GM19240 (cell line): ENCODE measurements around the gene OAT.

Experiments
- DNase-seq: peaks from one replicate; pipeline ENCODE4 v3.0.0; 2011; ENCODE audit warnings: low spot score; ENCODE audit not compliant: insufficient read length

OAT gene

DNA sequence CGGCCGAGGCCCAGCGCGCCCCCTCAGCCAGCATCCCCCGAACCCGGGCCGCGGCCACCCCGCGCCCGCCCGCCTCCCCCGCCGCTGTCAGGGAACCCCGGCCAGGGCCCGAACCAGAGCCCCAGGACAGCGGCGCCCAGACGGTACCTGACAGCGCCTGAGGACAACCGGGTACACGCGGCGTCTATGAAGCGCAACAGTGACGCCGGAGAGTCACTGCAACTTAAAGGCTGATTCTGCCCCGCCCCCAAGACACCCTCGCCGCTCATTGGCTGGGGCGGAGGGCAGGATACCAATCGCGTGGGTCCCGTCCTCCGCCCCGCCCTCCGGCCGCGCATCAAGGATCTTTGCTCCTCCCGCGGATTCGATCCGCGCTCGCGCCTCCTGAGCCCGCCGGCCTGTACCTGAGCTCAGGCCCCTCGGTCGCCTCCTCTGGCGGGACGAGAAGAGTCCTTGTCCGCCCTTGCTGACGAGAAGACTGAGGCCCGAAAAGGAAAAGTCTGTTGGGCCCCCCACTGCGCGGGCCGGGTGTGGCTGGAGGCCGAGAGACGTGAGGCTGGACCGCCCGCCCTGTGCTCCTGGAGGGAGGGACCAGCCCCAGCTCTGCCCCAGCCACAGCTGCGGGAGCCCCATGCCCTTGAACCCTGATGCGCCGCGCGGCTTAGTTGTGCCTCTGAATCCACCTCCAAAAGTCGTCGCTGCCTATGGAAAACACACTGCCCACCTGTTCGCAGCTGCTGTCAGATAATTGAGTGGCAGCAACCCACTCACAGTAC, at the start of gene OAT:
Gene OAT (minus strand): TSS at position 198 of the 776 bp plus-strand sequence. CDS start 6,752 bp downstream, outside the sequence.
- DNase-seq, result peak; percentile 84

- no peak for DNase-seq
These were observed 48.4 kb upstream of the OAT start for GRCh38 chr10:124467165-124467564.

- no peak for DNase-seq
These were observed 47.2 kb upstream of the OAT start for GRCh38 chr10:124465777-124466488.

DNA sequence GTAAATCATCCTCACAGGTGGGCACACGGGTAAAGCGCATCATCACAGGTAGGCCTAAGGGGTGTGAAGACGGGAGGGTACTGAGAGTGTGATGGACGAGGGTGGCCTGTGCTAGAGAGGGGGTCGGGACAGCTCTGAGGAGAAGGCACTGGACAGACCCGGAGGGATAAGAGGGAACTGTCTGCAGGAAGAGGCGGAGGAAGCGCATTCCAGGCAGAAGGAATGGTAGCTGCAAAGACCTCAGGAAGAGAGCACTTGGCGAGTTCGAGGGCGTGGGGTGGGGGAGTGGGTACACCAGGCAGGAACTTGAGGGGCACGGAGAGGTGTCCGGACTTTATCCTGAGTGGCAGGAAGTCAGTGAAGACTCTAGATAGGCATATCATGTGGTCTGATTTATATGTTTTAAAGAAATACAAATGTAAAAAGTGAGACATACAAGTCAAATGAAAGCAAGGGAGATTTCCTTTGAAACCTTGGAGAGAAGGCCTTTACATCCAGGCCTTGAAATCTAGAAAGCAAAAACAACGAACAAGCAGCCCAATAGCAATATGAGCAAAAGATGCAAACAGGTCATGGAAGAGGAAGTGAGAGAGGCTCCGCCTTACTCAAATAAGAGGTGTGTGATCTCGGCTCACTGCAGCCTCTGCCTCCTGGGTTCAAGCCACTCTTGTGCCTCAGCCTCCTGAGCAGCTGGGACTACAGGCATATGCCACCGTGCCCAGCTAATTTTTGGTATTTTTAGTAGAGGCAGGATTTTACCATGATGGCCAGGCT, 46.5 kb upstream of the OAT start:
- no peak for DNase-seq

GRCh38 chr10:124464028-124464965, 45.6 kb upstream of the OAT start:
- DNase-seq, result no peak

DNA sequence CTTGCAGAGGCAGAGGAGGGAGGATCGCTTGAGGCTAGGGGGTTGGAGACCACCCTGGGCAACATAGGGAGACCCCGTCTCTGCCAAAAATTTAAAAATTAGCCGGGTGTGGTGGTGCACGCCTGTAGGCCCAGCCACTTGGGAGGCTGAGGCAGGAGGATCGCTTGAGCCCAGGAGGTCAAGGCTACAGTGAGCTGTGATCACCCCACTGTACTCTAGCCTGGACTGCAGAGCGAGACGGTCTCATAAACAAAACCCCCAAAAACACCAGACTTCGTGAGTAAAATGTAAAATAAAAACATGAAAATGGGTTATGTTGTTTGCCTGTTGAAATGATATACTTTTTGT, 43.6 kb upstream of the OAT start:
- DNase-seq, result no peak

DNA sequence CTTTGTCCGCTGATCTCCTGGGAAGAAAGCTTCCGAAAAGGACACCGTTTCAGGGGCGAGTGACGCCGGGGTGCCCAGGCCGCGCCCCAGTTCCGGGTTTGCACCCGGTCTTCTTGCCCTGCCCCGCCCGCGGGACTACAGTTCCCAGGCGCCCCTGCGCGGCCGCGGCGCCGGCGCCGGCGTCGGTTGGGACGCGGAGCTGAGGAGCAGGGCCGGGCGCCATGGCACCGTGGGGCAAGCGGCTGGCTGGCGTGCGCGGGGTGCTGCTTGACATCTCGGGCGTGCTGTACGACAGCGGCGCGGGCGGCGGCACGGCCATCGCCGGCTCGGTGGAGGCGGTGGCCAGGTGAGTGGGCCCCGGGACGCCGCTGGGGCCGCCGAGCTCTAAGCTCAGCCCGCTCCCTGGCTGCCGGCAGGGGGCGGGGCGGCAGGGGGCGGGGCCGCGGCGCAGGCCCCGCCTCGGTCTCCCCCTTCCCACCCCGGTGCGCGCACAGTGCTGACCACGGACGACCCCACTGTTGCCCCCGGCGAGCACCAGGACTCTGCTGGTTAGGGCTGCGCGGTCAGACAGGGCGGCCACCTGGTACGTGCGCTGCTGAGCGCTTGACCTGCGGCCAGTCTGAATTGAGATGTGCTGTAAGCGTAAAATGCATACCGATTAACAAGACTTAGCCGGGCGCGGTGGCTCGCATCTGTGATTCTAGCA, 43.1 kb upstream of the OAT start, which contains the start of gene LHPP:
Gene LHPP (plus strand): TSS at position 182 of the 706 bp plus-strand sequence. CDS start 40 bp downstream, at position 222.
- DNase-seq, result peak; percentile 96

GRCh38 chr10:124460144-124460543, 41.4 kb upstream of the OAT start:
- DNase-seq, result no peak

- DNase-seq, result no peak
These were observed 40.7 kb upstream of the OAT start for GRCh38 chr10:124459395-124459794.

- no peak for DNase-seq
These were observed 40.2 kb upstream of the OAT start for GRCh38 chr10:124458889-124459288.

DNA sequence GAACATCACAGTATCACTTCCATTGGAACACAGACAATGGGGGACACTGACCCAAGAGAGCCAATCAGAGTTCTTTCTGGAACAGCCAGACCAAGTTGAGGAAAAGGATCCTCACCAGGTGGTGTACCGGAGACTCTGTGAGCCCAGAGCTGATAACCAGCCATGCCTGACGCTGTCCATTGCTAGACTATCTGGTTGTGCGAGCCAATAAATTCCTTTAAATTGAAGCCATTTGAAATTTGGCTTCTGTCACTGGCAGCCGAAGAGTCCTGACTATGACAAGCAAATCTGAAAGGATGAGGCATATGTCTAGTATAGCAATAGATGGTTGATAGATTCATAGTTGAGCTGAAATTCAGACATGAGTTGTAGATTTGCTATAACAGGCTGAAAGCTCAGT, 39.8 kb upstream of the OAT start:
- DNase-seq, result no peak

DNA sequence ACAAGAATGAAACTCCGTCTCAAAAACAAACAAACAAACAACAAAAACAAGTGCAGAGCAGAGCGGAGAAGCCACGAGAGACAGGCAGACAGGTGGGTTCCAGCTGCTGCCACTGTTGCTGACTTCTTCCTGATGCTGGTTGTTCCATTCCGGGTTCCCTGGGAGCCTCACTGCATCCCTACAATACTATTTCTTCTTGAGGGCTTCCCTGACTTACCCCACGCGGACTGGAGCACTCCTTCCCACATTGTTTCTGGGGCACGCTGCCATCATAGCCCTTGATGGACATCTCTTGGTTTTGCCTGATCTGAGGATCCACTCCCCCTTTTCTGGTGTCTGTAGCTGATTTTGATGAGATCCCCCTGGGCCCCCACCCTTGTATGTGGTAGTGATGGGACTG, 36.7 kb upstream of the OAT start:
- DNase-seq, result no peak

- DNase-seq, result no peak
These were observed 35.4 kb upstream of the OAT start for GRCh38 chr10:124453960-124454610.

- no peak for DNase-seq
These were observed 32.6 kb upstream of the OAT start for GRCh38 chr10:124451276-124451675.

- DNase-seq, result no peak
These were observed 32.0 kb upstream of the OAT start for GRCh38 chr10:124450783-124451057.

GRCh38 chr10:124450012-124450782, 31.5 kb upstream of the OAT start, which contains the start of gene NKX1-2:
Gene NKX1-2, minus strand, starts transcription at chr10:124450035. Its CDS starts 92 bp downstream, at chr10:124449943.
- no peak for DNase-seq

GRCh38 chr10:124449170-124450011, 30.7 kb upstream of the OAT start:
- DNase-seq, result no peak

DNA sequence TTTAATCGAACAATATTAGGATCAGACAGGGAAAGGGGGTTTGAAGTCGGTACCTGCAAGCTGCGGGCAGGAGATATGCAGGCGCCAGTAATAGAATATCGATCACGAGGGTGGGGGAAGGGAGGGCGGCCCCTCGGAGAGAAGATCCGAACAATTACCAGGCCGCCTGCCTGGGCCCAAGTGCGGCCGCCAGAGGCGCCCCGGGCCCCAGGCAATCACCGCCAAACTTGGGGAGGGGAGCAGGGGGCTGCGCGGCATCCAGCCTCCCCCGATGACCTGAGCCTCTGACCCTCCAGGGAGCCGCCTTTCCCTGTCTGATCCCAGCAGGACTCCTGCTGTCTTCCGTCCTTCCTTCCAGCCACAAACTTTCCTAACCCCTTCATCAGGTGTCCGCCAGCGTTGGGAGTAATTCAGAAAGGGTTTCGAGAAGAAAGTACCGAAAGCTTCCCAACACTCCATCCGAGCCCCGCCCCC, 30.0 kb upstream of the OAT start:
- no peak for DNase-seq
